Gastrocnemius medialis (tissue), 4 donors: ENCODE results near the gene ARID5A. TPM values are rescaled to one million over a fixed set of nuclear protein-coding genes. Genes with fewer than 3 reads are reported as not detected.

ENCODE experiments used
- ATAC-seq, 2 donors: fragments of 150-250 bp; one replicate each; pipeline ENCODE4 v1.9.1; 2016
- DNase-seq, 2 donors: peaks; one replicate each; pipeline ENCODE4 v3.0.0-alpha.2; 2019
- H3K27ac ChIP-seq, 4 donors: fragments of 200-600 bp; sonication (generic); 1 replicate in 1 of 4; 2 replicates in 3 of 4; pipeline ENCODE4 v1.5.1; 2016 to 2018; ENCODE audit warnings: mild to moderate bottlenecking in 2 of 4, moderate library complexity in 1 of 4
- H3K27me3 ChIP-seq, 3 donors: fragments of 200-600 bp; sonication (generic) in 2 of 3; 1 replicate in 1 of 3; 2 replicates in 2 of 3; pipeline versions ENCODE4 v1.5.1 to v1.6.0; 2016 to 2019; ENCODE audit warnings: mild to moderate bottlenecking in 1 of 3, moderate library complexity in 1 of 3
- H3K36me3 ChIP-seq, 2 donors: fragments of 200-600 bp; sonication (generic) in 1 of 2; one replicate each; pipeline ENCODE4 v1.5.1; 2017 to 2018
- H3K4me1 ChIP-seq, 2 donors: fragments of 200-600 bp; sonication (generic) in 1 of 2; one replicate each; pipeline ENCODE4 v1.5.1; 2016 to 2017; ENCODE audit warnings: mild to moderate bottlenecking in 2 of 2
- H3K4me3 ChIP-seq, 4 donors: fragments of 200-600 bp; sonication (generic) in 3 of 4; 1 replicate in 1 of 4; 2 replicates in 3 of 4; pipeline ENCODE4 v1.5.1; 2016 to 2019; ENCODE audit warnings: mild to moderate bottlenecking in 2 of 4
- H3K9me3 ChIP-seq, 3 donors: fragments of 200-600 bp; sonication (generic) in 2 of 3; 1 replicate in 1 of 3; 2 replicates in 2 of 3; pipeline ENCODE4 v1.5.1; 2016 to 2019
- POLR2A ChIP-seq, 2 donors: fragments of 450-650 bp; IDR thresholded peaks; one replicate each; pipeline ENCODE4 v1.6.1; 2017; ENCODE audit warnings: antibody characterized with exemption in 2 of 2, mild to moderate bottlenecking in 2 of 2, moderate library complexity in 2 of 2
- in situ Hi-C, 4 donors: fragments of 200-750 bp; cut with MboI; loops; one replicate each; pipeline versions ENCODE4 v1.15.0 to v1.8.0; 2017; ENCODE audit warnings: low sequenced_read_pairs in 4 of 4
- intact Hi-C: fragments of 100-400 bp; cut with DNase I; formaldehyde crosslinking; loops from one replicate; pipeline ENCODE4 v1.15.1; 2023; ENCODE audit warnings: low total_unique reads
- total RNA-seq, 4 donors: library from RNA; depleted of rRNA; stranded (reverse); fragments of >200 nt; gene quantifications; one replicate each; pipeline versions ENCODE4 v1.1.0 to v1.2.3, GENCODE V29; 2016
- TF ChIP-seq, protein P1 (sequence below), 5 experiments: fragments of 450-650 bp in 3 of 5; fragments of 200-600 bp in 2 of 5; sonication (generic) in 2 of 5; IDR thresholded peaks in 4 of 5; conservative IDR thresholded peaks in 1 of 5; 1 replicate in 4 of 5; 2 replicates in 1 of 5; pipeline ENCODE4 v1.5.1; 2016 to 2019; ENCODE audit warnings: antibody characterized with exemption in 5 of 5, mild to moderate bottlenecking in 3 of 5, moderate library complexity in 3 of 5

Gene ARID5A
- total RNA-seq, 4 donors from 2014 or later: 6.7 to 126 (median 30.5) TPM

GRCh38 chr2:96520697-96521096 is 15.9 kb upstream of the ARID5A start:
- H3K9me3 ChIP-seq: no peaks in the 10 kb centered on the region
- H3K4me3 ChIP-seq: no peak overlapping the region
- H3K36me3 ChIP-seq: no peaks in the 10 kb centered on the region
- no peak for DNase-seq
- ATAC-seq: no peak
- in situ Hi-C loops (loop anchor here (25.0 kb wide), 3 partner anchors 208 to 508 kb away; partner anchors contain the start of genes SNRNP200 (in 2 of the 4), ASTL (in 1 of the 4) and DUSP2 (in 1 of the 4)), intact Hi-C loops (no loop called here)
- H3K27me3 ChIP-seq: no peaks in the 10 kb centered on the region
- H3K4me1 ChIP-seq: no peaks in the 10 kb centered on the region
- no peak overlapping the region for H3K27ac ChIP-seq
- no peak for TF ChIP-seq POLR2A (IDR thresholded peaks at IDR 0.05)
- TF ChIP-seq, protein P1, sequence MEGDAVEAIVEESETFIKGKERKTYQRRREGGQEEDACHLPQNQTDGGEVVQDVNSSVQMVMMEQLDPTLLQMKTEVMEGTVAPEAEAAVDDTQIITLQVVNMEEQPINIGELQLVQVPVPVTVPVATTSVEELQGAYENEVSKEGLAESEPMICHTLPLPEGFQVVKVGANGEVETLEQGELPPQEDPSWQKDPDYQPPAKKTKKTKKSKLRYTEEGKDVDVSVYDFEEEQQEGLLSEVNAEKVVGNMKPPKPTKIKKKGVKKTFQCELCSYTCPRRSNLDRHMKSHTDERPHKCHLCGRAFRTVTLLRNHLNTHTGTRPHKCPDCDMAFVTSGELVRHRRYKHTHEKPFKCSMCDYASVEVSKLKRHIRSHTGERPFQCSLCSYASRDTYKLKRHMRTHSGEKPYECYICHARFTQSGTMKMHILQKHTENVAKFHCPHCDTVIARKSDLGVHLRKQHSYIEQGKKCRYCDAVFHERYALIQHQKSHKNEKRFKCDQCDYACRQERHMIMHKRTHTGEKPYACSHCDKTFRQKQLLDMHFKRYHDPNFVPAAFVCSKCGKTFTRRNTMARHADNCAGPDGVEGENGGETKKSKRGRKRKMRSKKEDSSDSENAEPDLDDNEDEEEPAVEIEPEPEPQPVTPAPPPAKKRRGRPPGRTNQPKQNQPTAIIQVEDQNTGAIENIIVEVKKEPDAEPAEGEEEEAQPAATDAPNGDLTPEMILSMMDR (IDR thresholded peaks at IDR 0.05 in 4 of 5, conservative IDR thresholded peaks at IDR 0.05 in 1 of 5): no peak

- no peak for TF ChIP-seq POLR2A (IDR thresholded peaks at IDR 0.05)
- TF ChIP-seq, protein P1 (IDR thresholded peaks at IDR 0.05 in 4 of 5, conservative IDR thresholded peaks at IDR 0.05 in 1 of 5): no peak
- intact Hi-C loops: no loop called here
- ATAC-seq: no peak
Measured at GRCh38 chr2:96521219-96521618, 15.3 kb upstream of the ARID5A start.

GRCh38 chr2:96522304-96523203 is 14.0 kb upstream of the ARID5A start:
- no peak for DNase-seq
- H3K4me3 ChIP-seq: no peak overlapping the region
- H3K27me3 ChIP-seq: no peaks in the 10 kb centered on the region
- in situ Hi-C loops (loop anchor here (25.0 kb wide), 3 partner anchors 210 to 510 kb away; partner anchors contain the start of genes SNRNP200 (in 2 of the 4), ASTL (in 1 of the 4) and DUSP2 (in 1 of the 4)), intact Hi-C loops (no loop called here)
- ATAC-seq: no peak
- H3K36me3 ChIP-seq: no peaks in the 10 kb centered on the region
- no peaks in the 10 kb centered on the region for H3K4me1 ChIP-seq
- H3K9me3 ChIP-seq: no peaks in the 10 kb centered on the region
- H3K27ac ChIP-seq: no peak overlapping the region
- TF ChIP-seq POLR2A (IDR thresholded peaks at IDR 0.05): no peak
- TF ChIP-seq, protein P1 (IDR thresholded peaks at IDR 0.05 in 4 of 5, conservative IDR thresholded peaks at IDR 0.05 in 1 of 5): no peak

More at GRCh38 chr2:96521219-96521618, 15.3 kb upstream of the ARID5A start:
- in situ Hi-C loops: loop anchor here (25.0 kb wide), 3 partner anchors 209 to 509 kb away; partner anchors contain the start of genes SNRNP200 (in 2 of the 4), ASTL (in 1 of the 4) and DUSP2 (in 1 of the 4)
- DNase-seq: no peak
- Histone ChIP-seq H3K27me3 (no peaks in the 10 kb centered on the region), H3K9me3 (no peaks in the 10 kb centered on the region), H3K4me3 (no peak overlapping the region), H3K27ac (no peak overlapping the region), H3K36me3 (no peaks in the 10 kb centered on the region), H3K4me1 (no peaks in the 10 kb centered on the region)

- intact Hi-C loops: no loop called here
- DNase-seq (no peak), ATAC-seq (no peak)
- Histone ChIP-seq H3K4me3 (no peak overlapping the region), H3K4me1 (peaks cover 12 to 13% of the 10 kb centered on the region in 2 donors), H3K36me3 (no peaks in the 10 kb centered on the region), H3K9me3 (no peaks in the 10 kb centered on the region), H3K27ac (no peak overlapping the region), H3K27me3 (no peaks in the 10 kb centered on the region)
- in situ Hi-C loops: loop anchor here (25.0 kb wide), 3 partner anchors 212 to 512 kb away; partner anchors contain the start of genes SNRNP200 (in 2 of the 4), ASTL (in 1 of the 4) and DUSP2 (in 1 of the 4)
- TF ChIP-seq POLR2A (IDR thresholded peaks at IDR 0.05): no peak
- TF ChIP-seq, protein P1 (IDR thresholded peaks at IDR 0.05 in 4 of 5, conservative IDR thresholded peaks at IDR 0.05 in 1 of 5): no peak
Measured at GRCh38 chr2:96523659-96524481, 12.7 kb upstream of the ARID5A start.
